OCI-LY1 (cell line): ENCODE data around the gene RASA2.

Experiments
- H2AFZ ChIP-seq: fragments of 200-600 bp; sonication (generic), shearing (Covaris generic); 2 replicates; pipeline ENCODE4 v1.6.0; 2014; ENCODE audit warnings: antibody characterized with exemption, mild to moderate bottlenecking, low read length
- H3F3A ChIP-seq: fragments of 200-600 bp; sonication (generic), shearing (Covaris generic); 2 replicates; pipeline ENCODE4 v1.6.0; 2014; ENCODE audit warnings: mild to moderate bottlenecking, antibody characterized with exemption, low read length, moderate library complexity; ENCODE audit not compliant: insufficient read depth
- H3K27ac ChIP-seq: fragments of 200-600 bp; sonication (generic); 2 replicates; pipeline ENCODE4 v1.5.1; 2014; ENCODE audit warnings: low read length, mixed run types, mild to moderate bottlenecking, low read depth; ENCODE audit not compliant: poor library complexity, severe bottlenecking
- H3K27me3 ChIP-seq: fragments of 200-600 bp; sonication (generic); 2 replicates; pipeline ENCODE4 v1.6.0; 2014; ENCODE audit warnings: antibody characterized with exemption, mild to moderate bottlenecking, low read length, moderate library complexity; ENCODE audit not compliant: insufficient read depth
- H3K36me3 ChIP-seq: fragments of 200-600 bp; sonication (generic); 2 replicates; pipeline ENCODE4 v1.6.1; 2014; ENCODE audit warnings: mild to moderate bottlenecking, antibody characterized with exemption, low read length, moderate library complexity, mixed read lengths; ENCODE audit not compliant: insufficient read depth
- H3K4me1 ChIP-seq: fragments of 200-600 bp; sonication (generic); 2 replicates; pipeline ENCODE4 v1.5.1; 2014; ENCODE audit warnings: mild to moderate bottlenecking, low read length, moderate library complexity; ENCODE audit not compliant: insufficient read depth, severe bottlenecking
- H3K4me2 ChIP-seq: fragments of 200-600 bp; sonication (generic), shearing (Covaris generic); 2 replicates; pipeline ENCODE4 v1.6.1; 2014; ENCODE audit warnings: low read length
- H3K4me3 ChIP-seq: fragments of 200-600 bp; sonication (generic); 2 replicates; pipeline ENCODE4 v1.5.1; 2014; ENCODE audit warnings: low read length, low read depth, mild to moderate bottlenecking, mixed read lengths; ENCODE audit not compliant: poor library complexity, severe bottlenecking
- H3K79me2 ChIP-seq: fragments of 200-600 bp; shearing (Covaris generic); 2 replicates; pipeline ENCODE4 v1.6.1; 2016; ENCODE audit warnings: mixed run types, low read length, mixed read lengths; ENCODE audit not compliant: insufficient read depth
- H3K9ac ChIP-seq: fragments of 200-600 bp; sonication (generic), shearing (Covaris generic); 2 replicates; pipeline ENCODE4 v1.6.1; 2014; ENCODE audit warnings: mild to moderate bottlenecking, low read length, mixed read lengths
- H3K9me2 ChIP-seq: fragments of 200-600 bp; sonication (generic), shearing (Covaris generic); 2 replicates; pipeline ENCODE4 v1.6.1; 2014; ENCODE audit warnings: low read depth, mild to moderate bottlenecking, low read length, mixed read lengths
- H3K9me3 ChIP-seq: fragments of 200-600 bp; shearing (Covaris generic); 2 replicates; pipeline ENCODE4 v1.6.1; 2014; ENCODE audit warnings: low read length, mixed read lengths
- H4K20me1 ChIP-seq: fragments of 200-600 bp; sonication (generic), shearing (Covaris generic); 2 replicates; pipeline ENCODE4 v1.6.0; 2016; ENCODE audit warnings: mild to moderate bottlenecking, low read length; ENCODE audit not compliant: insufficient read depth
- EZH2 ChIP-seq: fragments of 200-600 bp; sonication (generic), shearing (Covaris generic); IDR thresholded peaks from 2 replicates; pipeline ENCODE4 v1.8.0; 2017; ENCODE audit warnings: borderline replicate concordance, mixed run types, mild to moderate bottlenecking, antibody characterized with exemption, low read length, moderate library complexity, mixed read lengths
- TF ChIP-seq, protein P1 (sequence below): fragments of 200-600 bp; sonication (generic), shearing (Covaris generic); IDR thresholded peaks from 2 replicates; pipeline ENCODE4 v1.5.1; 2017; ENCODE audit warnings: mild to moderate bottlenecking, antibody characterized with exemption, low read length, moderate library complexity, mixed read lengths

RASA2 gene

DNA sequence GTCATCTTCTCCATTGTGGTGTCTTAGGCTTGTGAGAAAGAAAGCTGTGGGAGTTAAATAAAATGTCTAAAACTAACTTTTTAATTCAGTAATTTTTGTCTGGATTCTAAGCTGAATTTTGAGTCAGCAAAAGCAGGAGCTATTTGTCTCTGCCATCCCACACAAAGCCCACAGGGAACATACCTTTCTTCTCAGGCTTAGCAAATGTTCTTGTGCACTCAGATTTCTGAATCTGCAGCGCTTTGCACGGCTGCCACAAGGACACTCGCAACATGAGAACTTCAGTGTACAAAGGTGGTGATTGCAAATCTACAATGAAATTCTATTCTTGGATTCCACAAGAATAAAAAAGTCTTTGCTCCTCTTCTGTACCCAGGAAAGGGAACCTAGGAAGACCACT lies 163.0 kb downstream of the RASA2 start:
- peaks cover 4% of the 10 kb centered on the region; the same call in 1 of the 2 replicates for H3K27me3 ChIP-seq
- no peak overlapping the region for H2AFZ ChIP-seq
- H3K9ac ChIP-seq: no peak overlapping the region
- TF ChIP-seq EZH2: no peak
- TF ChIP-seq, protein P1, sequence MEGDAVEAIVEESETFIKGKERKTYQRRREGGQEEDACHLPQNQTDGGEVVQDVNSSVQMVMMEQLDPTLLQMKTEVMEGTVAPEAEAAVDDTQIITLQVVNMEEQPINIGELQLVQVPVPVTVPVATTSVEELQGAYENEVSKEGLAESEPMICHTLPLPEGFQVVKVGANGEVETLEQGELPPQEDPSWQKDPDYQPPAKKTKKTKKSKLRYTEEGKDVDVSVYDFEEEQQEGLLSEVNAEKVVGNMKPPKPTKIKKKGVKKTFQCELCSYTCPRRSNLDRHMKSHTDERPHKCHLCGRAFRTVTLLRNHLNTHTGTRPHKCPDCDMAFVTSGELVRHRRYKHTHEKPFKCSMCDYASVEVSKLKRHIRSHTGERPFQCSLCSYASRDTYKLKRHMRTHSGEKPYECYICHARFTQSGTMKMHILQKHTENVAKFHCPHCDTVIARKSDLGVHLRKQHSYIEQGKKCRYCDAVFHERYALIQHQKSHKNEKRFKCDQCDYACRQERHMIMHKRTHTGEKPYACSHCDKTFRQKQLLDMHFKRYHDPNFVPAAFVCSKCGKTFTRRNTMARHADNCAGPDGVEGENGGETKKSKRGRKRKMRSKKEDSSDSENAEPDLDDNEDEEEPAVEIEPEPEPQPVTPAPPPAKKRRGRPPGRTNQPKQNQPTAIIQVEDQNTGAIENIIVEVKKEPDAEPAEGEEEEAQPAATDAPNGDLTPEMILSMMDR: no peak
- no peaks in the 10 kb centered on the region for H3K9me2 ChIP-seq
- H3F3A ChIP-seq: no peaks in the 10 kb centered on the region
- H3K9me3 ChIP-seq: peaks cover 5% of the 10 kb centered on the region; the same call in 1 of the 2 replicates
- H4K20me1 ChIP-seq: no peaks in the 10 kb centered on the region
- H3K4me2 ChIP-seq: no peak overlapping the region
- H3K4me3 ChIP-seq: no peak overlapping the region
- no peaks in the 10 kb centered on the region for H3K36me3 ChIP-seq
- H3K79me2 ChIP-seq: no peaks in the 10 kb centered on the region
- H3K4me1 ChIP-seq: no peaks in the 10 kb centered on the region
- H3K27ac ChIP-seq: no peak overlapping the region

DNA sequence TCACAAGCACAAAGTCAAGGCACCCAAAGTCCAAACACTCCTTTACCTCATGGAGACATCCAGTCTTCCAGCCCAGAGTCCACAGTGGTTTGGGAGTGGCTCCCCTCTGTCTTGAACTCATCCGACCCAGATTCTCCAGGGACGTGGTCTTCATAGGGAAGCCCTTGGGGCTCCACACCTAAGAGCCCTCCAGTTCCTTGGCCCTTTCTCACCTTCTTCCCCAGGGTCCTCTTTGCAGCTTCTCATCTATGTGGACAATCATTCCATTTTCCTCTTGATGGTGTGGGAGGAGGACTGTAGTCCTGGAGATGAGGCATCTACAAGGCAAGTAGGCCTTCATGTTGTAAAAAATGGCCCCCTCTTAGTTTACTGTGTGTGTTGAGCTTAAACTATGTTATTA lies 164.0 kb downstream of the RASA2 start:
- H4K20me1 ChIP-seq: no peaks in the 10 kb centered on the region
- H3K9me2 ChIP-seq: no peaks in the 10 kb centered on the region
- H3F3A ChIP-seq: no peaks in the 10 kb centered on the region
- H3K9ac ChIP-seq: no peak overlapping the region
- no peak overlapping the region for H3K4me2 ChIP-seq
- peaks cover 5% of the 10 kb centered on the region; the same call in 1 of the 2 replicates for H3K9me3 ChIP-seq
- no peaks in the 10 kb centered on the region for H3K79me2 ChIP-seq
- H3K27ac ChIP-seq: no peak overlapping the region
- no peak overlapping the region for H3K4me3 ChIP-seq
- H2AFZ ChIP-seq: no peak overlapping the region
- H3K4me1 ChIP-seq: no peaks in the 10 kb centered on the region
- no peak for TF ChIP-seq EZH2
- TF ChIP-seq, protein P1: no peak
- H3K36me3 ChIP-seq: no peaks in the 10 kb centered on the region
- H3K27me3 ChIP-seq: peaks cover 4% of the 10 kb centered on the region; the same call in 1 of the 2 replicates

DNA sequence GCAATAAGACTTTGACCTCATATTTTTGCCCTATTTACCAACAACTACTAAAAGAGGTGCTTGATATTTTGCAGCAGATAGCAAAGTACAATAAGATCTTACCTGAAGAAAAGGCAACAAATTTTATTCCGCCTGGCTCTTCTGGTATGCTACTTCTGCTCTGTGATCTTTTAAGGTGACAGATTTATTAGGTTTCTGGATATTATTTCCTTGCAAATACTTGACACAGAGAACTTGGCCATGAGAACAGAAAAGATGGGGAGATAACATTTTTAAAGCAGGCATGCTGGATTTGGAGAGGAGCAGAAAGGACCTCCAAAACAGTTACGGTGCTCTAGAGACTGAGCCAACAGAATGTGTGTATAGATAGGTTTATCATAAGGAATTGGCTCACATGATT lies 164.6 kb downstream of the RASA2 start:
- no peak overlapping the region for H3K27ac ChIP-seq

More for the DNA sequence above, 164.6 kb downstream of the RASA2 start:
- Histone ChIP-seq H3K9me2 (no peaks in the 10 kb centered on the region), H3K4me2 (no peak overlapping the region), H2AFZ (no peak overlapping the region), H3K79me2 (no peaks in the 10 kb centered on the region), H3K4me1 (no peaks in the 10 kb centered on the region), H3K9me3 (peaks cover 5% of the 10 kb centered on the region; the same call in 1 of the 2 replicates), H4K20me1 (no peaks in the 10 kb centered on the region), H3K27me3 (peaks cover 4% of the 10 kb centered on the region; the same call in 1 of the 2 replicates), H3K9ac (no peak overlapping the region), H3K36me3 (no peaks in the 10 kb centered on the region), H3F3A (no peaks in the 10 kb centered on the region), H3K4me3 (no peak overlapping the region)
- no peak for TF ChIP-seq EZH2
- TF ChIP-seq, protein P1: no peak
